K562 (cell line): Measurements from ENCODE around the gene LIMCH1. TPM values are rescaled to one million over a fixed set of nuclear protein-coding genes. Genes with fewer than 3 reads are reported as not detected.

ENCODE experiments used
- ATAC-seq: fragments of 200-7000 bp; cut with Tn5 transposase; 3 replicates; pipeline ENCODE4 v1.9.1; 2020; ENCODE audit warnings: moderate library complexity
- BruUV-seq: library from RNA; stranded (reverse); fragments of 400-500 nt; replicated peaks from 2 replicates; lab custom pipeline; 2021; lab: Mats Ljungman, UMichigan
- CTCF ChIA-PET: fragments of 300-600 bp; formaldehyde crosslinking; extraction: SDS; loops from one replicate; lab custom pipeline; 2021; ENCODE audit warnings: low intra/inter-chr PET ratio; lab: Yijun Ruan, JAX
- POLR2A ChIA-PET: fragments of 300-600, 350-650 bp; sonication (Branson Sonifier 250); formaldehyde crosslinking; extraction: SDS; loops from one replicate; lab custom pipeline; 2021; ENCODE audit warnings: antibody characterized with exemption, inconsistent platforms; lab: Yijun Ruan, JAX
- DNase-seq, 4 experiments: peaks; one replicate each; pipeline versions ENCODE4 v3.0.0 to v3.0.0-alpha.2; 2011 to 2018; ENCODE audit warnings: low spot score in 3 of 4, mixed read lengths in 3 of 4; ENCODE audit errors: extremely low read depth in 1 of 4
- FAIRE-seq: peaks from 2 replicates; lab custom pipeline; 2011; peaks lifted over from hg19 to GRCh38; lab: Jason Lieb, UNC
- H2AFZ ChIP-seq: 2 replicates; pipeline ENCODE4 v1.6.0; 2011; ENCODE audit warnings: low read depth, low read length, control low read depth, inconsistent platforms
- H3K27ac ChIP-seq: fragments of 200-600 bp; 3 replicates; pipeline ENCODE4 v1.8.0; 2011; ENCODE audit warnings: low read depth, mild to moderate bottlenecking, control low read depth, inconsistent platforms, low read length, moderate library complexity, mixed read lengths; ENCODE audit errors: extremely low read depth
- H3K27me3 ChIP-seq, 2 experiments: fragments of 300-600 bp in 1 of 2; 2 replicates in 1 of 2; 3 replicates in 1 of 2; pipeline versions ENCODE4 v1.6.0 to v1.8.0; 2011; ENCODE audit warnings: inconsistent platforms in 2 of 2, low read length in 2 of 2, mild to moderate bottlenecking in 1 of 2, mixed read lengths in 1 of 2, moderate library complexity in 1 of 2; ENCODE audit not compliant: control insufficient read depth in 2 of 2, insufficient read depth in 2 of 2
- H3K36me3 ChIP-seq: fragments of 300-600 bp; 3 replicates; pipeline ENCODE4 v1.8.0; 2011; ENCODE audit warnings: mild to moderate bottlenecking, low read length, inconsistent platforms; ENCODE audit not compliant: control insufficient read depth, insufficient read depth
- H3K4me1 ChIP-seq, 2 experiments: fragments of 200-600 bp in 1 of 2; replicated peaks in 1 of 2; 2 replicates in 1 of 2; 3 replicates in 1 of 2; pipeline versions ENCODE4 v1.5.1 to v1.8.0; 2011; ENCODE audit warnings: inconsistent platforms in 2 of 2, low read length in 2 of 2, mild to moderate bottlenecking in 1 of 2, mixed read lengths in 1 of 2, moderate library complexity in 1 of 2; ENCODE audit not compliant: control insufficient read depth in 2 of 2, insufficient read depth in 2 of 2
- H3K4me2 ChIP-seq: 2 replicates; pipeline ENCODE4 v1.6.1; 2011; ENCODE audit warnings: low read length, control low read depth, inconsistent platforms, mixed read lengths; ENCODE audit not compliant: insufficient read depth
- H3K4me3 ChIP-seq: fragments of 200-600 bp; sonication (generic), shearing (Covaris generic); 2 replicates; pipeline ENCODE4 v1.5.1; 2016; ENCODE audit warnings: control low read depth, inconsistent platforms
- H3K79me2 ChIP-seq: fragments of 200-600 bp; 3 replicates; pipeline ENCODE4 v1.8.0; 2011; ENCODE audit warnings: low read length, inconsistent platforms; ENCODE audit not compliant: control insufficient read depth, insufficient read depth
- H3K9ac ChIP-seq, 2 experiments: 2 replicates each; pipeline versions ENCODE4 v1.6.0 to v1.6.1; 2011; ENCODE audit warnings: low read depth in 2 of 2, low read length in 2 of 2, control low read depth in 1 of 2, inconsistent platforms in 1 of 2, mild to moderate bottlenecking in 1 of 2, mixed read lengths in 1 of 2; ENCODE audit not compliant: insufficient read depth in 1 of 2
- H3K9me1 ChIP-seq: one replicate; pipeline ENCODE4 v1.6.0; 2011; ENCODE audit warnings: inconsistent platforms, mild to moderate bottlenecking, low read length, moderate library complexity; ENCODE audit not compliant: control insufficient read depth, insufficient read depth
- H3K9me3 ChIP-seq: replicated peaks from 2 replicates; pipeline ENCODE4 v1.5.1; 2011; ENCODE audit warnings: low read depth, low read length, inconsistent platforms; ENCODE audit not compliant: control insufficient read depth, insufficient read depth
- H4K20me1 ChIP-seq: replicated peaks from 2 replicates; pipeline ENCODE4 v1.6.1; 2011; ENCODE audit warnings: low read length, inconsistent platforms, mixed read lengths; ENCODE audit not compliant: control insufficient read depth, insufficient read depth
- DMBX1 ChIP-seq: fragments of 250-450 bp; sonication (Bioruptor Pico); IDR thresholded peaks from 2 replicates; pipeline ENCODE4 v1.8.0; 2022; ENCODE audit warnings: inconsistent platforms, mild to moderate bottlenecking, moderate library complexity, borderline replicate concordance
- HDAC2 ChIP-seq: fragments of 450-650 bp; IDR thresholded peaks from 2 replicates; pipeline ENCODE4 v1.6.1; 2016; ENCODE audit warnings: mild to moderate bottlenecking
- HOXB6 ChIP-seq: fragments of 250-450 bp; sonication (Bioruptor Pico); IDR thresholded peaks from 2 replicates; pipeline ENCODE4 v1.5.1; 2022; ENCODE audit warnings: mild to moderate bottlenecking, borderline replicate concordance
- JUNB ChIP-seq: fragments of 450-650 bp; formaldehyde crosslinking; conservative IDR thresholded peaks from 2 replicates; pipeline ENCODE4 v1.4.0; 2020; ENCODE audit warnings: mild to moderate bottlenecking
- KDM4B ChIP-seq, 2 experiments: fragments of 450-650 bp in 1 of 2; sonication (generic) in 1 of 2; IDR thresholded peaks; 2 replicates each; pipeline ENCODE4 v1.6.1; 2016 to 2017; ENCODE audit warnings: borderline replicate concordance in 2 of 2, antibody characterized with exemption in 1 of 2, low read depth in 1 of 2, mild to moderate bottlenecking in 1 of 2
- MAFK ChIP-seq: IDR thresholded peaks from 2 replicates; pipeline ENCODE4 v1.6.1; 2011; ENCODE audit warnings: low read length, improper control_type of control experiment
- MEF2A ChIP-seq: IDR thresholded peaks from 2 replicates; pipeline ENCODE4 v1.6.1; 2011; ENCODE audit warnings: low read depth, mild to moderate bottlenecking, low read length, moderate library complexity; ENCODE audit not compliant: control insufficient read depth
- NCOR1 ChIP-seq: fragments of 450-650 bp; IDR thresholded peaks from 2 replicates; pipeline ENCODE4 v1.6.1; 2016; ENCODE audit warnings: mild to moderate bottlenecking, moderate library complexity
- NONO ChIP-seq, 2 experiments: fragments of 200-400 bp in 1 of 2; fragments of 450-650 bp in 1 of 2; formaldehyde crosslinking in 1 of 2; IDR thresholded peaks; 2 replicates each; pipeline ENCODE4 v1.6.1; 2017; ENCODE audit warnings: low read depth in 2 of 2, mild to moderate bottlenecking in 2 of 2, moderate library complexity in 2 of 2, low read length in 1 of 2
- NR2C1 ChIP-seq, 2 experiments: fragments of 450-650 bp; IDR thresholded peaks; 2 replicates each; pipeline ENCODE4 v1.6.1; 2017; ENCODE audit warnings: mild to moderate bottlenecking in 2 of 2, antibody characterized with exemption in 1 of 2, inconsistent platforms in 1 of 2, missing compliant biosample characterization in 1 of 2, missing genetic modification characterization in 1 of 2
- PATZ1 ChIP-seq: fragments of 250-450 bp; sonication (Bioruptor Pico); IDR thresholded peaks from 2 replicates; pipeline ENCODE4 v1.5.0; 2020; ENCODE audit warnings: mild to moderate bottlenecking, borderline replicate concordance
- PHF8 ChIP-seq: fragments of 200-600 bp; sonication (generic); IDR thresholded peaks from 2 replicates; pipeline ENCODE4 v1.6.1; 2012; ENCODE audit warnings: mixed run types, mild to moderate bottlenecking, inconsistent platforms, low read length, moderate library complexity, borderline replicate concordance
- POLR2A ChIP-seq: fragments of 450-650 bp; conservative IDR thresholded peaks from 2 replicates; pipeline ENCODE4 v1.6.1; 2016
- PRMT5 ChIP-seq: sonication (generic); formaldehyde crosslinking; IDR thresholded peaks from 2 replicates; pipeline ENCODE4 v1.5.0; 2020; ENCODE audit warnings: missing genetic modification reagents
- RFX5 ChIP-seq: IDR thresholded peaks from 2 replicates; pipeline ENCODE4 v1.6.1; 2011; ENCODE audit warnings: low read depth, mild to moderate bottlenecking, improper control_type of control experiment, low read length
- SRSF7 ChIP-seq: fragments of 200-400 bp; formaldehyde crosslinking; optimal IDR thresholded peaks from 2 replicates; pipeline ENCODE3; 2017; ENCODE audit warnings: mild to moderate bottlenecking, low read depth, low read length
- TCFL5 ChIP-seq: fragments of 250-450 bp; sonication (Bioruptor Pico); conservative IDR thresholded peaks from 2 replicates; pipeline ENCODE4 v1.6.1; 2021; ENCODE audit warnings: mild to moderate bottlenecking, moderate library complexity, matching md5 sums
- ZNF395 ChIP-seq: fragments of 200-800 bp; sonication (Bioruptor generic); IDR thresholded peaks from 2 replicates; pipeline ENCODE4 v1.6.1; 2017; ENCODE audit warnings: missing genetic modification characterization, missing compliant biosample characterization
- WGBS: fragments of 100-300 bp; shearing (Covaris generic); methylation state at CpG from one replicate; pipeline ENCODE4 v1.1.6; 2016; ENCODE audit warnings: low coverage, mixed read lengths; ENCODE audit not compliant: insufficient coverage; ENCODE audit errors: missing lambda C conversion rate; 5-methylcytosine and 5-hydroxymethylcytosine counted together
- in situ Hi-C: fragments of 300-500 bp; cut with MboI; formaldehyde crosslinking; loops from 4 replicates; pipeline ENCODE4 v1.15.0; 2018; ENCODE audit warnings: inconsistent platforms, mixed read lengths
- intact Hi-C: fragments of 100-400 bp; cut with micrococcal nuclease; formaldehyde crosslinking; loops from 2 replicates; pipeline ENCODE4 v1.14.2; 2022
- polyA plus RNA-seq, 8 experiments: library from polyadenylated mRNA; depleted of rRNA in 4 of 8; stranded (reverse) in 5 of 8; unstranded in 3 of 8; fragments of >200 nt; fragmentation: Nextera tagmentation in 2 of 8; fragmentation: Illumina TruSeq in 1 of 8; extraction: Ambion mirVana in 2 of 8; extraction: Trizol in 1 of 8; gene quantifications; 2 replicates each; pipeline versions ENCODE4 v1.2.1 to v1.2.3, GENCODE V29; 2011 to 2014; ENCODE audit warnings: inconsistent platforms in 1 of 8, missing spikeins in 1 of 8
- total RNA-seq, 7 experiments: library from RNA; depleted of rRNA in 6 of 7; stranded (reverse); fragments of >200 nt in 6 of 7; fragmentation: Illumina TruSeq in 2 of 7; extraction: Trizol in 2 of 7; gene quantifications; 2 replicates each; pipeline versions ENCODE4 v1.2.1 to v1.2.3, GENCODE V29; 2011 to 2021; ENCODE audit warnings: low replicate concordance in 1 of 7
- TF ChIP-seq, protein P1 (sequence below): fragments of 450-650 bp; formaldehyde crosslinking; IDR thresholded peaks from 2 replicates; pipeline ENCODE4 v1.4.0; 2020; ENCODE audit warnings: mild to moderate bottlenecking

Gene LIMCH1
- total and polyA plus RNA-seq, 9 of the 15 experiments (the other 6 are each of a cell fraction or from before 2014, with no cell fraction given) = 0.35 TPM; not detected in 8

- no peaks in the 10 kb centered on the region for H4K20me1 ChIP-seq
- H3K27ac ChIP-seq = no peak overlapping the region
- FAIRE-seq = no peak
- no peaks in the 10 kb centered on the region for H3K9me1 ChIP-seq
- no peaks in the 10 kb centered on the region for H3K9me3 ChIP-seq
- no peak for ATAC-seq
- no peak overlapping the region for H3K4me3 ChIP-seq
- H2AFZ ChIP-seq = no peak overlapping the region
- intact Hi-C loops = no loop called here
- no peak for TF ChIP-seq NCOR1
- no peak for TF ChIP-seq RFX5
- TF ChIP-seq PATZ1 (CRISPR knock-in tag) = no peak
- TF ChIP-seq MEF2A = no peak
- TF ChIP-seq PHF8 = no peak
- TF ChIP-seq, protein P1, sequence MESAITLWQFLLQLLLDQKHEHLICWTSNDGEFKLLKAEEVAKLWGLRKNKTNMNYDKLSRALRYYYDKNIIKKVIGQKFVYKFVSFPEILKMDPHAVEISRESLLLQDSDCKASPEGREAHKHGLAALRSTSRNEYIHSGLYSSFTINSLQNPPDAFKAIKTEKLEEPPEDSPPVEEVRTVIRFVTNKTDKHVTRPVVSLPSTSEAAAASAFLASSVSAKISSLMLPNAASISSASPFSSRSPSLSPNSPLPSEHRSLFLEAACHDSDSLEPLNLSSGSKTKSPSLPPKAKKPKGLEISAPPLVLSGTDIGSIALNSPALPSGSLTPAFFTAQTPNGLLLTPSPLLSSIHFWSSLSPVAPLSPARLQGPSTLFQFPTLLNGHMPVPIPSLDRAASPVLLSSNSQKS (CRISPR knock-in tag) = no peak
- no peak for TF ChIP-seq PRMT5
- no peak for TF ChIP-seq HDAC2
- no peak for TF ChIP-seq HOXB6
- TF ChIP-seq POLR2A = no peak
- no peak for TF ChIP-seq MAFK
- no peak for TF ChIP-seq NONO (IDR thresholded peaks at IDR 0.05; ENCODE audit: low read depth in 2 of 2, low read length in 1 of 2)
- no peak for TF ChIP-seq ZNF395 (CRISPR knock-in tag)
- TF ChIP-seq JUNB = no peak
- no peak for TF ChIP-seq TCFL5 (CRISPR knock-in tag)
- TF ChIP-seq KDM4B (IDR thresholded peaks at IDR 0.05; ENCODE audit: borderline replicate concordance in 2 of 2, low read depth in 1 of 2) = no peak
- no peak for TF ChIP-seq DMBX1 (CRISPR knock-in tag)
- TF ChIP-seq SRSF7 = no peak
- TF ChIP-seq NR2C1 (IDR thresholded peaks at IDR 0.05) = no peak
- TF ChIP-seq NR2C1 (tag; IDR thresholded peaks at IDR 0.05) = no peak
- TF ChIP-seq, all 486 proteins: peak for 0
- 0% methylated on average over 4 of the region's 4 CpGs for WGBS
- H3K4me1 ChIP-seq = no peaks in the 10 kb centered on the region
- no peak for DNase-seq
- ChIA-PET CTCF (no interaction called here), POLR2A (no interaction called here)
- BruUV-seq = no TSS peak
- no peaks in the 10 kb centered on the region for H3K36me3 ChIP-seq
- H3K27me3 ChIP-seq = no peaks in the 10 kb centered on the region
- in situ Hi-C loops = no loop called here
- no peak overlapping the region for H3K9ac ChIP-seq
- no peaks in the 10 kb centered on the region for H3K79me2 ChIP-seq
- H3K4me2 ChIP-seq = no peak overlapping the region
Observed at GRCh38 chr4:41569961-41570360, 32.0 kb downstream of the LIMCH1 start.
